Measurements from ENCODE around the gene LRRC8E. TPM values are rescaled to one million over a fixed set of nuclear protein-coding genes. Genes with fewer than 3 reads are reported as not detected.

The LRRC8E gene
- total RNA-seq, 1 experiment from 2014 or later, result 24.1 TPM

DNA sequence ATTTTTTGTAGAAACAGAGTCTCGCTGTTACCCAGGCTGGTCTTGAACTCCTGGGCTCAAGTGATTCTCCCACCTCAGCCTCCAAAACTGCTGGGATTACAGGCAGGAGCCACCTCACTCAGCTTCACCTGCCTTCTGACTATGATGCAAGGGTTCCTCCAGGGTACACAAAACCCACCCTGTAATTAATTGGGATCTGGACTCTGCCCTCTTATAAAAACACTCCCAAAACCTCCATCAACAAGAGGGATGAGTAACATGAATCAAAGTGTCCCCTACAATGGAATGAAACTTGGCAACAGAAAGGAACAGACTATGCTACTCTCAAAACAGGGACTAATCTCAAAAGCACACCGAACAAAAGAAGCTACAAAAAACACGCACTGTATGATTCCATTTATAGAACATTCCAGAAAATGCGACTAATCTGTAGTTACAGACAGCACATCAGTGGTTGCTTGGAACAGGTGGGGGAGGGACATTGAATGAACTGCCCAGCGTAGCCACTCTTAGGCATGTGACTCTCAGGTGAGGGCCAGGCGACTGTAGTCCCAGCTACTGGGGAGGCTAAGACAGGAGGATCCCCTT, 11.0 kb upstream of the LRRC8E start:
- Histone ChIP-seq H3K9me2 (ENCODE audit: insufficient read depth) (no peaks in the 10 kb centered on the region), H3K4me2 (no peak overlapping the region), H3K27me3 (ENCODE audit: insufficient read depth, low read depth) (no peaks in the 10 kb centered on the region), H2AFZ (no peak overlapping the region), H4K20me1 (ENCODE audit: insufficient read depth) (no peaks in the 10 kb centered on the region), H3K4me1 (replicated peaks; ENCODE audit: insufficient read depth) (peaks cover 8% of the 10 kb centered on the region; the same call in 1 of the 2 replicates), H3K36me3 (ENCODE audit: low read depth) (no peaks in the 10 kb centered on the region), H3F3A (ENCODE audit: insufficient read depth, low read depth) (peaks cover 36% of the 10 kb centered on the region; the same call in 1 of the 2 replicates), H3K4me3 (no peak overlapping the region), H3K9me3 (ENCODE audit: insufficient read depth, low read depth) (no peaks in the 10 kb centered on the region), H3K79me2 (ENCODE audit: low read depth) (no peaks in the 10 kb centered on the region), H3K27ac (no peak overlapping the region)
- ChIA-PET CTCF (no interaction called here), POLR2A (ENCODE audit: unreplicated experiment) (interaction anchor here (0.6 kb wide), 2 partner anchors 25 to 43 kb away, joined by 3 to 5 read pairs; no protein-coding TSS in a partner anchor)
- DNase-seq, result no peak
- intact Hi-C loops (cut with micrococcal nuclease; ENCODE audit: unreplicated experiment), result no loop called here
- BruUV-seq (replicated peaks), result no TSS peak
- TF ChIP-seq, protein P1, sequence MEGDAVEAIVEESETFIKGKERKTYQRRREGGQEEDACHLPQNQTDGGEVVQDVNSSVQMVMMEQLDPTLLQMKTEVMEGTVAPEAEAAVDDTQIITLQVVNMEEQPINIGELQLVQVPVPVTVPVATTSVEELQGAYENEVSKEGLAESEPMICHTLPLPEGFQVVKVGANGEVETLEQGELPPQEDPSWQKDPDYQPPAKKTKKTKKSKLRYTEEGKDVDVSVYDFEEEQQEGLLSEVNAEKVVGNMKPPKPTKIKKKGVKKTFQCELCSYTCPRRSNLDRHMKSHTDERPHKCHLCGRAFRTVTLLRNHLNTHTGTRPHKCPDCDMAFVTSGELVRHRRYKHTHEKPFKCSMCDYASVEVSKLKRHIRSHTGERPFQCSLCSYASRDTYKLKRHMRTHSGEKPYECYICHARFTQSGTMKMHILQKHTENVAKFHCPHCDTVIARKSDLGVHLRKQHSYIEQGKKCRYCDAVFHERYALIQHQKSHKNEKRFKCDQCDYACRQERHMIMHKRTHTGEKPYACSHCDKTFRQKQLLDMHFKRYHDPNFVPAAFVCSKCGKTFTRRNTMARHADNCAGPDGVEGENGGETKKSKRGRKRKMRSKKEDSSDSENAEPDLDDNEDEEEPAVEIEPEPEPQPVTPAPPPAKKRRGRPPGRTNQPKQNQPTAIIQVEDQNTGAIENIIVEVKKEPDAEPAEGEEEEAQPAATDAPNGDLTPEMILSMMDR (conservative IDR thresholded peaks at IDR 0.05), result no peak
- TF ChIP-seq EZH2 (IDR thresholded peaks at IDR 0.05; ENCODE audit: low read depth), result no peak

GRCh38 chr19:7879111-7879807, 9.1 kb upstream of the LRRC8E start:
- H3F3A ChIP-seq (ENCODE audit: insufficient read depth, low read depth), result peaks cover 42% of the 10 kb centered on the region
- no peak for DNase-seq
- TF ChIP-seq, protein P1 (conservative IDR thresholded peaks at IDR 0.05), result no peak
- no peak for TF ChIP-seq EZH2 (IDR thresholded peaks at IDR 0.05; ENCODE audit: low read depth)
- no peaks in the 10 kb centered on the region for H3K9me3 ChIP-seq (ENCODE audit: insufficient read depth, low read depth)
- no peak overlapping the region for H2AFZ ChIP-seq
- H4K20me1 ChIP-seq (ENCODE audit: insufficient read depth), result peaks cover 3% of the 10 kb centered on the region; the same call in 1 of the 2 replicates
- H3K4me3 ChIP-seq, result no peak overlapping the region
- no peaks in the 10 kb centered on the region for H3K27me3 ChIP-seq (ENCODE audit: insufficient read depth, low read depth)
- no peak overlapping the region for H3K27ac ChIP-seq
- H3K36me3 ChIP-seq (ENCODE audit: low read depth), result no peaks in the 10 kb centered on the region
- H3K79me2 ChIP-seq (ENCODE audit: low read depth), result no peaks in the 10 kb centered on the region
- intact Hi-C loops (cut with micrococcal nuclease; ENCODE audit: unreplicated experiment), result no loop called here
- ChIA-PET POLR2A (ENCODE audit: unreplicated experiment) (no interaction called here), CTCF (no interaction called here)
- no peaks in the 10 kb centered on the region for H3K9me2 ChIP-seq (ENCODE audit: insufficient read depth)
- H3K4me1 ChIP-seq (replicated peaks; ENCODE audit: insufficient read depth), result peaks cover 4% of the 10 kb centered on the region; the same call in 1 of the 2 replicates
- H3K4me2 ChIP-seq, result no peak overlapping the region
- no TSS peak for BruUV-seq (replicated peaks)

- H3K27ac ChIP-seq, result no peak overlapping the region
- peaks cover 3% of the 10 kb centered on the region; the same call in 1 of the 2 replicates for H4K20me1 ChIP-seq (ENCODE audit: insufficient read depth)
- H3F3A ChIP-seq (ENCODE audit: insufficient read depth, low read depth), result peaks cover 42% of the 10 kb centered on the region
- H3K9me3 ChIP-seq (ENCODE audit: insufficient read depth, low read depth), result no peaks in the 10 kb centered on the region
- POLR2A ChIA-PET (ENCODE audit: unreplicated experiment), result no interaction called here
- CTCF ChIA-PET, result no interaction called here
- H3K27me3 ChIP-seq (ENCODE audit: insufficient read depth, low read depth), result no peaks in the 10 kb centered on the region
- no peak overlapping the region for H3K4me2 ChIP-seq
- no peaks in the 10 kb centered on the region for H3K9me2 ChIP-seq (ENCODE audit: insufficient read depth)
- no peak overlapping the region for H2AFZ ChIP-seq
- intact Hi-C loops (cut with micrococcal nuclease; ENCODE audit: unreplicated experiment), result no loop called here
- H3K36me3 ChIP-seq (ENCODE audit: low read depth), result no peaks in the 10 kb centered on the region
- no peak for DNase-seq
- H3K4me1 ChIP-seq (replicated peaks; ENCODE audit: insufficient read depth), result peaks cover 3% of the 10 kb centered on the region; the same call in 1 of the 2 replicates
- TF ChIP-seq, protein P1 (conservative IDR thresholded peaks at IDR 0.05), result no peak
- TF ChIP-seq EZH2 (IDR thresholded peaks at IDR 0.05; ENCODE audit: low read depth), result no peak
- no peak overlapping the region for H3K4me3 ChIP-seq
- BruUV-seq (replicated peaks), result no TSS peak
- H3K79me2 ChIP-seq (ENCODE audit: low read depth), result no peaks in the 10 kb centered on the region
Measured at GRCh38 chr19:7879836-7880235, 8.5 kb upstream of the LRRC8E start.
